PFSK-1 (cell line): ENCODE measurements around the gene IDH3G.

Experiments used
- FOXP2 ChIP-seq: optimal IDR thresholded peaks from 2 replicates; pipeline ENCODE3; 2011; ENCODE audit warnings: borderline replicate concordance, control low read depth, inconsistent platforms; ENCODE audit not compliant: insufficient read depth; ENCODE audit errors: extremely low read length, extremely low read depth
- POLR2AphosphoS5 ChIP-seq: IDR thresholded peaks from 2 replicates; pipeline ENCODE4 v1.6.1; 2012; ENCODE audit warnings: low read depth, mild to moderate bottlenecking, control low read depth, low read length, moderate library complexity
- SIN3A ChIP-seq: IDR thresholded peaks from 2 replicates; pipeline ENCODE4 v1.6.1; 2012; ENCODE audit warnings: mild to moderate bottlenecking, low read length, moderate library complexity, borderline replicate concordance; ENCODE audit not compliant: insufficient read depth
- TAF1 ChIP-seq: IDR thresholded peaks from 2 replicates; pipeline ENCODE4 v1.6.1; 2012; ENCODE audit warnings: low read length, control low read depth, borderline replicate concordance; ENCODE audit not compliant: insufficient read depth
- TF ChIP-seq, protein P1 (sequence below), 2 experiments: IDR thresholded peaks; 2 replicates each; pipeline versions ENCODE4 v1.6.1 to v1.8.0; 2011 to 2012; ENCODE audit warnings: low read depth in 2 of 2, low read length in 2 of 2, control low read depth in 1 of 2, inconsistent platforms in 1 of 2, mild to moderate bottlenecking in 1 of 2, moderate library complexity in 1 of 2; ENCODE audit not compliant: insufficient read depth in 1 of 2

IDH3G gene

DNA sequence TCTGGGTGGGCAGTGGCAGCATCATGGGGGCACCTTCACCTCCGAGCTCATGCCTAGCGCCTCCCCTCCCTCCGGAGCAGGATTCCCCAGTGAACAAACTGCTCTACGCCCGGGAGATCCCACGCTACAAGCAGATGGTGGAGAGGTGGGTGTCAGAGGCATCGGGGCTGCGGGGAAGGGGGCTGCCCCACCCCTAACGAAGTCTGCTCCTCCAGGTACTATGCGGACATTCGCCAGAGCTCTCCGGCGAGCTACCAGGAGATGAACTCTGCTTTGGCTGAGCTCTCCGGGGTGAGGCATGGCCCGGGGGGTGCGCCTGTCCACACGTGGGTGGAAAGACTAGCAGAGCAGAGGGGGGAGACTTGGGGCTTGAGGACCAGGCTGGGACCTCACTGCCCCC lies 16.0 kb downstream of the IDH3G start:
- no peak for TF ChIP-seq TAF1
- TF ChIP-seq, protein P1, sequence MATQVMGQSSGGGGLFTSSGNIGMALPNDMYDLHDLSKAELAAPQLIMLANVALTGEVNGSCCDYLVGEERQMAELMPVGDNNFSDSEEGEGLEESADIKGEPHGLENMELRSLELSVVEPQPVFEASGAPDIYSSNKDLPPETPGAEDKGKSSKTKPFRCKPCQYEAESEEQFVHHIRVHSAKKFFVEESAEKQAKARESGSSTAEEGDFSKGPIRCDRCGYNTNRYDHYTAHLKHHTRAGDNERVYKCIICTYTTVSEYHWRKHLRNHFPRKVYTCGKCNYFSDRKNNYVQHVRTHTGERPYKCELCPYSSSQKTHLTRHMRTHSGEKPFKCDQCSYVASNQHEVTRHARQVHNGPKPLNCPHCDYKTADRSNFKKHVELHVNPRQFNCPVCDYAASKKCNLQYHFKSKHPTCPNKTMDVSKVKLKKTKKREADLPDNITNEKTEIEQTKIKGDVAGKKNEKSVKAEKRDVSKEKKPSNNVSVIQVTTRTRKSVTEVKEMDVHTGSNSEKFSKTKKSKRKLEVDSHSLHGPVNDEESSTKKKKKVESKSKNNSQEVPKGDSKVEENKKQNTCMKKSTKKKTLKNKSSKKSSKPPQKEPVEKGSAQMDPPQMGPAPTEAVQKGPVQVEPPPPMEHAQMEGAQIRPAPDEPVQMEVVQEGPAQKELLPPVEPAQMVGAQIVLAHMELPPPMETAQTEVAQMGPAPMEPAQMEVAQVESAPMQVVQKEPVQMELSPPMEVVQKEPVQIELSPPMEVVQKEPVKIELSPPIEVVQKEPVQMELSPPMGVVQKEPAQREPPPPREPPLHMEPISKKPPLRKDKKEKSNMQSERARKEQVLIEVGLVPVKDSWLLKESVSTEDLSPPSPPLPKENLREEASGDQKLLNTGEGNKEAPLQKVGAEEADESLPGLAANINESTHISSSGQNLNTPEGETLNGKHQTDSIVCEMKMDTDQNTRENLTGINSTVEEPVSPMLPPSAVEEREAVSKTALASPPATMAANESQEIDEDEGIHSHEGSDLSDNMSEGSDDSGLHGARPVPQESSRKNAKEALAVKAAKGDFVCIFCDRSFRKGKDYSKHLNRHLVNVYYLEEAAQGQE (IDR thresholded peaks at IDR 0.05; ENCODE audit: insufficient read depth in 1 of 2, low read depth in 2 of 2, low read length in 2 of 2) = no peak
- TF ChIP-seq SIN3A = no peak
- TF ChIP-seq FOXP2 = no peak
- TF ChIP-seq POLR2AphosphoS5 = no peak

DNA sequence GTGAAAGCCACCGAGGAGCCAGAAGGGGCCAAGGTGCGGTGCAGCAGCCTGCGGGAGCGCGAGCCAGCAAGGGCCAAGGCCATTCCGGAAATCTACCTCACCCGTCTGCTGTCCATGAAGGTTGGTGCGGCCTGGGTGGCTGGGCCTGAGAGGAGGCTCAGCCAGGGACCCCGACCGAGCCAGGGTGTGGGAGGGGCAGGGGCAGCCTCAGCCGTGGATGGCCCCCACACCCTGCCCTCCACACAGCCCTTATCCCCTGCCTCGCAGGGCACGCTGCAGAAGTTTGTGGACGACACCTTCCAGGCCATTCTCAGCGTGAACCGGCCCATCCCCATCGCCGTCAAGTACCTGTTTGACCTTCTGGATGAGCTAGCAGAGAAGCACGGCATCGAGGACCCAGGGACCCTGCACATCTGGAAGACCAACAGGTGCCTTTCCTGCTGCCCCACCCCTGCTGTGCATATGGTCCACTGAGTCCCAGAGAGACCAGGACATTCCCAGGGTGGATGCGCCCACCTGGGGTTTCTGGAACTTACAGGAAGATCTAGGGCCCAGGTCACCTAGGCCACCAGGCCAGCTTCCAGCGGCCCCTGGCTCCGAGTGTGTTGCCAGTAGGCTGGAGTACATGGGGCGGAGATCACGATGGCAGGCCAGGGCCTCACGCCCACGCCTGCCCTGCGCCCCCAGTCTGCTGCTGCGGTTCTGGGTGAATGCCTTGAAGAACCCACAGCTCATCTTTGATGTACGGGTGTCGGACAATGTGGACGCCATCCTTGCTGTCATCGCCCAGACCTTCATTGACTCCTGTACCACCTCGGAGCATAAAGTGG lies 16.7 kb downstream of the IDH3G start:
- no peak for TF ChIP-seq POLR2AphosphoS5
- no peak for TF ChIP-seq TAF1
- no peak for TF ChIP-seq SIN3A
- no peak for TF ChIP-seq FOXP2
- TF ChIP-seq, protein P1 (IDR thresholded peaks at IDR 0.05; ENCODE audit: insufficient read depth in 1 of 2, low read depth in 2 of 2, low read length in 2 of 2) = no peak

DNA sequence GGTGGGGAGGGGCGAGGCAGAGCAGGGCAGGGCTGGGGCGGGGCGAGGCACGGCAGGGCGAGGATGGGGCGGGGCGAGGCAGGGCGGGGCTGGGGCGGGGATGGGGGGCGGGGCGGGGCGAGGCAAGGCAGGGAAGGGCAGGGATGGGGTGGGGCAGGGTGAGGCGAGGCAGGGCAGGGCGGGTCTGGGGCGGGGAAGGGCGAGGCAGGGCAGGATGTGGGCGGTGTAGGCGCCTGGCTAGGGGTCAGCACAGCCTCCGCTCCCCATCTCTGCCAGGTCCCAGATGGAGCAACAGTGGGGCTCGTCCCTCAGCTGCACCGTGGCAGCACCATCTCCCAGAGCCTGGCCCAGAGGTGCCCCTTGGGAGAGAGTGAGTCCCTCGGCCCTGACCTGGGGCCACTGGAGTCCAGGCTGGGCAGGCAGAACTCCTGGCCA lies 17.5 kb downstream of the IDH3G start:
- TF ChIP-seq TAF1 (no peak), FOXP2 (no peak), POLR2AphosphoS5 (no peak), SIN3A (no peak)

- TF ChIP-seq, protein P1 (IDR thresholded peaks at IDR 0.05; ENCODE audit: insufficient read depth in 1 of 2, low read depth in 2 of 2, low read length in 2 of 2) = no peak
- TF ChIP-seq TAF1 (no peak), SIN3A (no peak), POLR2AphosphoS5 (no peak), FOXP2 (no peak)
Measured at GRCh38 chrX:153776120-153776599, 18.0 kb downstream of the IDH3G start.

DNA sequence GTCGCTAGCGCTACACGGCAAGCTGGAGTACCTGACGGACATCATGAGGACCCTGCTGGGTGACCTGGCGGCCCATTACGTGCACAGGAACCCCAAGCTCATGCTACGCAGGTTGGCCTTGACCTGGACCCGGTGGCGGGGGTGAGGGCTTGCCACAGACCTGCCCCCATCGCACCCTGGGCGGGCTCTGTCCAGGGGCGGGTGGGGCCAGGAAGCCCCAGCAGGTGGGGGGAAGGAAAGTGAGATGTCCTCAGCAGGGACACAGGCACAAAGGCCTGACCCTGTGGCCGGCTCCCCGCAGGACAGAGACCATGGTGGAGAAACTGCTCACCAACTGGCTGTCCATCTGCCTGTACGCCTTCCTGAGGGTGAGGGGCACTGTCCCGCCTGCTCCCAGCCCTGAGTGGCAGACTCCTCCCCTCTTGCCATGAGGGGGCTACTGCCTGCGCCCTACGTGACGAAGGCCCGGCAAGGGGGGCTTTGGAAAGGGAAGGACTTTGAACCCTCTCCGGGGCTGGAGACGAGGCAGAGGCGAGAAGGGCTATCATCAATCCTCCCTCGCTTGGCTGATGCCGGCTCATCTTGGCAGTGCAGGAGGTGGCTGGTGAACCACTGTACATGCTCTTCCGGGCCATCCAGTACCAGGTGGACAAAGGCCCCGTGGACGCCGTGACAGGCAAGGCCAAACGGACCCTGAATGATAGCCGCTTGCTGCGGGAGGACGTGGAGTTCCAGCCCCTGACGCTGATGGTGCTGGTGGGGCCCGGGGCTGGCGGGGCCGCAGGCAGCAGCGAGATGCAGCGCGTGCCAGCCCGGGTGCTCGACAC lies 18.7 kb downstream of the IDH3G start:
- no peak for TF ChIP-seq SIN3A
- no peak for TF ChIP-seq POLR2AphosphoS5
- TF ChIP-seq, protein P1 (IDR thresholded peaks at IDR 0.05; ENCODE audit: insufficient read depth in 1 of 2, low read depth in 2 of 2, low read length in 2 of 2) = no peak
- no peak for TF ChIP-seq FOXP2
- TF ChIP-seq TAF1 = no peak
